ELR (cell line): ENCODE data around the gene ADD3.

Source experiments
- DNase-seq: peaks from one replicate; pipeline ENCODE4 v3.0.0-alpha.2; 2015; ENCODE audit warnings: low read depth

The ADD3 gene

GRCh38 chr10:110175406-110175805, 167.6 kb downstream of the ADD3 start:
- no peak for DNase-seq

- no peak for DNase-seq
Measured at GRCh38 chr10:110176141-110177030, 168.6 kb downstream of the ADD3 start.

- DNase-seq: no peak
Measured at GRCh38 chr10:110179220-110179619, 171.4 kb downstream of the ADD3 start.

GRCh38 chr10:110181451-110181850, 173.7 kb downstream of the ADD3 start:
- no peak for DNase-seq

GRCh38 chr10:110181911-110182310, 174.1 kb downstream of the ADD3 start:
- no peak for DNase-seq

GRCh38 chr10:110184398-110184797, 176.6 kb downstream of the ADD3 start:
- no peak for DNase-seq
